GM23338 (cell line): ENCODE measurements around the gene PHACTR2. TPM values are rescaled to one million over a fixed set of nuclear protein-coding genes. Genes with fewer than 3 reads are reported as not detected.

Experiments used
- ATAC-seq: fragments of 200-7000 bp; cut with Tn5 transposase; 3 replicates; pipeline ENCODE4 v1.9.1; 2020
- DNase-seq: peaks from one replicate; pipeline ENCODE4 v3.0.0-alpha.2; 2015; ENCODE audit warnings: low spot score
- H2AFZ ChIP-seq: fragments of 200-600 bp; sonication (generic); 2 replicates; pipeline ENCODE4 v1.8.0; 2016; ENCODE audit warnings: antibody characterized with exemption, mild to moderate bottlenecking, moderate library complexity
- H3F3A ChIP-seq: fragments of 200-600 bp; sonication (generic); replicated peaks from 2 replicates; pipeline ENCODE4 v1.8.0; 2017; ENCODE audit warnings: antibody characterized with exemption, mixed run types, low read depth
- H3K27ac ChIP-seq: fragments of 200-600 bp; sonication (generic); 2 replicates; pipeline ENCODE4 v1.6.1; 2016; ENCODE audit warnings: low read depth
- H3K27me3 ChIP-seq: fragments of 200-600 bp; sonication (generic); 2 replicates; pipeline ENCODE4 v1.8.0; 2016; ENCODE audit warnings: mild to moderate bottlenecking, mixed run types, moderate library complexity; ENCODE audit not compliant: insufficient read depth
- H3K36me3 ChIP-seq: fragments of 200-600 bp; sonication (generic); 2 replicates; pipeline ENCODE4 v1.8.0; 2016; ENCODE audit warnings: mild to moderate bottlenecking; ENCODE audit not compliant: insufficient read depth
- H3K4me1 ChIP-seq: fragments of 200-600 bp; sonication (generic); 2 replicates; pipeline ENCODE4 v1.8.0; 2016; ENCODE audit warnings: mild to moderate bottlenecking, moderate library complexity; ENCODE audit not compliant: insufficient read depth
- H3K4me2 ChIP-seq: fragments of 200-600 bp; sonication (generic); 2 replicates; pipeline ENCODE4 v1.7.1; 2017; ENCODE audit warnings: mixed run types
- H3K4me3 ChIP-seq: fragments of 200-600 bp; sonication (generic); 2 replicates; pipeline ENCODE4 v1.6.1; 2016; ENCODE audit warnings: mixed run types
- H3K79me2 ChIP-seq: fragments of 200-600 bp; sonication (generic); replicated peaks from 2 replicates; pipeline ENCODE4 v1.8.0; 2017; ENCODE audit warnings: mild to moderate bottlenecking; ENCODE audit not compliant: insufficient read depth
- H3K9me2 ChIP-seq: fragments of 200-600 bp; sonication (generic); 2 replicates; pipeline ENCODE4 v1.8.0; 2017; ENCODE audit not compliant: insufficient read depth
- H4K20me1 ChIP-seq: fragments of 200-600 bp; sonication (generic); replicated peaks from 2 replicates; pipeline ENCODE4 v1.8.0; 2017; ENCODE audit warnings: mild to moderate bottlenecking; ENCODE audit not compliant: insufficient read depth
- H3K27ac Mint-ChIP-seq: 2 replicates; pipeline ENCODE4 v1.8.0; 2020; ENCODE audit warnings: inconsistent platforms, mild to moderate bottlenecking, moderate library complexity, mixed read lengths
- H3K27me3 Mint-ChIP-seq: 3 replicates; pipeline ENCODE4 v1.8.0; 2022; ENCODE audit warnings: low read depth, mild to moderate bottlenecking, moderate library complexity, mixed read lengths, inconsistent platforms; ENCODE audit not compliant: insufficient read depth, poor library complexity
- H3K36me3 Mint-ChIP-seq: 3 replicates; pipeline ENCODE4 v1.8.0; 2021; ENCODE audit warnings: low read depth, mild to moderate bottlenecking, inconsistent platforms, moderate library complexity, mixed read lengths
- H3K4me1 Mint-ChIP-seq: 3 replicates; pipeline ENCODE4 v1.8.0; 2020; ENCODE audit warnings: mild to moderate bottlenecking, inconsistent platforms, mixed read lengths
- H3K4me3 Mint-ChIP-seq: 3 replicates; pipeline ENCODE4 v1.8.0; 2021; ENCODE audit warnings: moderate library complexity, mild to moderate bottlenecking, inconsistent platforms, mixed read lengths
- H3K9me3 Mint-ChIP-seq: 3 replicates; pipeline ENCODE4 v1.8.0; 2020; ENCODE audit warnings: moderate library complexity, mild to moderate bottlenecking, inconsistent platforms, mixed read lengths
- ETS1 ChIP-seq: IDR thresholded peaks from 2 replicates; pipeline ENCODE4 v1.6.1; 2016; ENCODE audit warnings: antibody characterized with exemption
- EZH2phosphoT487 ChIP-seq: fragments of 200-600 bp; sonication (generic); IDR thresholded peaks from one replicate; pipeline ENCODE4 v1.8.1; 2018; ENCODE audit warnings: antibody characterized with exemption; ENCODE audit not compliant: unreplicated experiment
- JUNB ChIP-seq: IDR thresholded peaks from one replicate; pipeline ENCODE4 v1.6.1; 2016; ENCODE audit warnings: antibody characterized with exemption; ENCODE audit not compliant: unreplicated experiment
- POLR2AphosphoS5 ChIP-seq: IDR thresholded peaks from 2 replicates; pipeline ENCODE4 v1.6.1; 2016; ENCODE audit warnings: antibody characterized with exemption, low read depth
- ZNF114 ChIP-seq: fragments of 250-450 bp; sonication (Bioruptor Pico); IDR thresholded peaks from 2 replicates; pipeline ENCODE4 v1.5.0; 2020; ENCODE audit warnings: mild to moderate bottlenecking, moderate library complexity
- ZNF331 ChIP-seq: fragments of 250-450 bp; sonication (Bioruptor Pico); IDR thresholded peaks from 2 replicates; pipeline ENCODE4 v1.5.0; 2020; ENCODE audit warnings: low read depth, mild to moderate bottlenecking, moderate library complexity
- polyA plus RNA-seq: library from polyadenylated mRNA; unstranded; fragments of >200 nt; fragmentation: Nextera tagmentation; extraction: Ambion mirVana; gene quantifications from 2 replicates; pipeline ENCODE4 v1.2.1, GENCODE V29; 2016
- total RNA-seq: library from RNA; depleted of rRNA; stranded (reverse); fragments of >200 nt; shearing (Covaris generic); gene quantifications from 2 replicates; pipeline ENCODE4 v1.2.3, GENCODE V29; 2014
- TF ChIP-seq, protein P1 (sequence below): fragments of 250-450 bp; sonication (Bioruptor Pico); IDR thresholded peaks from 2 replicates; pipeline ENCODE4 v1.5.0; 2020; ENCODE audit warnings: mild to moderate bottlenecking, moderate library complexity
- TF ChIP-seq, protein P2 (sequence below), 2 experiments: fragments of 200-600 bp in 1 of 2; sonication (generic) in 1 of 2; conservative IDR thresholded peaks; 2 replicates each; pipeline versions ENCODE4 v1.5.1 to v1.6.1; 2016 to 2017; ENCODE audit warnings: antibody characterized with exemption in 2 of 2, low read depth in 2 of 2, mild to moderate bottlenecking in 2 of 2, moderate library complexity in 1 of 2

Gene PHACTR2
- total and polyA plus RNA-seq, 2 experiments from 2014 or later: 67.7 to 105 TPM

GRCh38 chr6:143752459-143752858, 74.7 kb downstream of the PHACTR2 start (continued):
- TF ChIP-seq, protein P1, sequence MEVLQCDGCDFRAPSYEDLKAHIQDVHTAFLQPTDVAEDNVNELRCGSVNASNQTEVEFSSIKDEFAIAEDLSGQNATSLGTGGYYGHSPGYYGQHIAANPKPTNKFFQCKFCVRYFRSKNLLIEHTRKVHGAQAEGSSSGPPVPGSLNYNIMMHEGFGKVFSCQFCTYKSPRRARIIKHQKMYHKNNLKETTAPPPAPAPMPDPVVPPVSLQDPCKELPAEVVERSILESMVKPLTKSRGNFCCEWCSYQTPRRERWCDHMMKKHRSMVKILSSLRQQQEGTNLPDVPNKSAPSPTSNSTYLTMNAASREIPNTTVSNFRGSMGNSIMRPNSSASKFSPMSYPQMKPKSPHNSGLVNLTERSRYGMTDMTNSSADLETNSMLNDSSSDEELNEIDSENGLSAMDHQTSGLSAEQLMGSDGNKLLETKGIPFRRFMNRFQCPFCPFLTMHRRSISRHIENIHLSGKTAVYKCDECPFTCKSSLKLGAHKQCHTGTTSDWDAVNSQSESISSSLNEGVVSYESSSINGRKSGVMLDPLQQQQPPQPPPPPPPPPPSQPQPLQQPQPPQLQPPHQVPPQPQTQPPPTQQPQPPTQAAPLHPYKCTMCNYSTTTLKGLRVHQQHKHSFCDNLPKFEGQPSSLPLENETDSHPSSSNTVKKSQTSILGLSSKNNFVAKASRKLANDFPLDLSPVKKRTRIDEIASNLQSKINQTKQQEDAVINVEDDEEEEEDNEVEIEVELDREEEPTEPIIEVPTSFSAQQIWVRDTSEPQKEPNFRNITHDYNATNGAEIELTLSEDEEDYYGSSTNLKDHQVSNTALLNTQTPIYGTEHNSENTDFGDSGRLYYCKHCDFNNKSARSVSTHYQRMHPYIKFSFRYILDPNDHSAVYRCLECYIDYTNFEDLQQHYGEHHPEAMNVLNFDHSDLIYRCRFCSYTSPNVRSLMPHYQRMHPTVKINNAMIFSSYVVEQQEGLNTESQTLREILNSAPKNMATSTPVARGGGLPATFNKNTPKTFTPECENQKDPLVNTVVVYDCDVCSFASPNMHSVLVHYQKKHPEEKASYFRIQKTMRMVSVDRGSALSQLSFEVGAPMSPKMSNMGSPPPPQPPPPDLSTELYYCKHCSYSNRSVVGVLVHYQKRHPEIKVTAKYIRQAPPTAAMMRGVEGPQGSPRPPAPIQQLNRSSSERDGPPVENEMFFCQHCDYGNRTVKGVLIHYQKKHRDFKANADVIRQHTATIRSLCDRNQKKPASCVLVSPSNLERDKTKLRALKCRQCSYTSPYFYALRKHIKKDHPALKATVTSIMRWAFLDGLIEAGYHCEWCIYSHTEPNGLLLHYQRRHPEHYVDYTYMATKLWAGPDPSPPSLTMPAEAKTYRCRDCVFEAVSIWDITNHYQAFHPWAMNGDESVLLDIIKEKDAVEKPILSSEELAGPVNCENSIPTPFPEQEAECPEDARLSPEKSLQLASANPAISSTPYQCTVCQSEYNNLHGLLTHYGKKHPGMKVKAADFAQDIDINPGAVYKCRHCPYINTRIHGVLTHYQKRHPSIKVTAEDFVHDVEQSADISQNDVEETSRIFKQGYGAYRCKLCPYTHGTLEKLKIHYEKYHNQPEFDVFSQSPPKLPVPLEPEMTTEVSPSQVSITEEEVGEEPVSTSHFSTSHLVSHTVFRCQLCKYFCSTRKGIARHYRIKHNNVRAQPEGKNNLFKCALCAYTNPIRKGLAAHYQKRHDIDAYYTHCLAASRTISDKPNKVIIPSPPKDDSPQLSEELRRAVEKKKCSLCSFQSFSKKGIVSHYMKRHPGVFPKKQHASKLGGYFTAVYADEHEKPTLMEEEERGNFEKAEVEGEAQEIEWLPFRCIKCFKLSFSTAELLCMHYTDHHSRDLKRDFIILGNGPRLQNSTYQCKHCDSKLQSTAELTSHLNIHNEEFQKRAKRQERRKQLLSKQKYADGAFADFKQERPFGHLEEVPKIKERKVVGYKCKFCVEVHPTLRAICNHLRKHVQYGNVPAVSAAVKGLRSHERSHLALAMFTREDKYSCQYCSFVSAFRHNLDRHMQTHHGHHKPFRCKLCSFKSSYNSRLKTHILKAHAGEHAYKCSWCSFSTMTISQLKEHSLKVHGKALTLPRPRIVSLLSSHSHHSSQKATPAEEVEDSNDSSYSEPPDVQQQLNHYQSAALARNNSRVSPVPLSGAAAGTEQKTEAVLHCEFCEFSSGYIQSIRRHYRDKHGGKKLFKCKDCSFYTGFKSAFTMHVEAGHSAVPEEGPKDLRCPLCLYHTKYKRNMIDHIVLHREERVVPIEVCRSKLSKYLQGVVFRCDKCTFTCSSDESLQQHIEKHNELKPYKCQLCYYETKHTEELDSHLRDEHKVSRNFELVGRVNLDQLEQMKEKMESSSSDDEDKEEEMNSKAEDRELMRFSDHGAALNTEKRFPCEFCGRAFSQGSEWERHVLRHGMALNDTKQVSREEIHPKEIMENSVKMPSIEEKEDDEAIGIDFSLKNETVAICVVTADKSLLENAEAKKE (CRISPR knock-in tag): no peak
- TF ChIP-seq, protein P2, sequence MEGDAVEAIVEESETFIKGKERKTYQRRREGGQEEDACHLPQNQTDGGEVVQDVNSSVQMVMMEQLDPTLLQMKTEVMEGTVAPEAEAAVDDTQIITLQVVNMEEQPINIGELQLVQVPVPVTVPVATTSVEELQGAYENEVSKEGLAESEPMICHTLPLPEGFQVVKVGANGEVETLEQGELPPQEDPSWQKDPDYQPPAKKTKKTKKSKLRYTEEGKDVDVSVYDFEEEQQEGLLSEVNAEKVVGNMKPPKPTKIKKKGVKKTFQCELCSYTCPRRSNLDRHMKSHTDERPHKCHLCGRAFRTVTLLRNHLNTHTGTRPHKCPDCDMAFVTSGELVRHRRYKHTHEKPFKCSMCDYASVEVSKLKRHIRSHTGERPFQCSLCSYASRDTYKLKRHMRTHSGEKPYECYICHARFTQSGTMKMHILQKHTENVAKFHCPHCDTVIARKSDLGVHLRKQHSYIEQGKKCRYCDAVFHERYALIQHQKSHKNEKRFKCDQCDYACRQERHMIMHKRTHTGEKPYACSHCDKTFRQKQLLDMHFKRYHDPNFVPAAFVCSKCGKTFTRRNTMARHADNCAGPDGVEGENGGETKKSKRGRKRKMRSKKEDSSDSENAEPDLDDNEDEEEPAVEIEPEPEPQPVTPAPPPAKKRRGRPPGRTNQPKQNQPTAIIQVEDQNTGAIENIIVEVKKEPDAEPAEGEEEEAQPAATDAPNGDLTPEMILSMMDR (conservative IDR thresholded peaks at IDR 0.05; ENCODE audit: low read depth in 2 of 2): no peak
- TF ChIP-seq ETS1 (no peak), JUNB (no peak), ZNF331 (CRISPR knock-in tag) (no peak), EZH2phosphoT487 (no peak)

DNA sequence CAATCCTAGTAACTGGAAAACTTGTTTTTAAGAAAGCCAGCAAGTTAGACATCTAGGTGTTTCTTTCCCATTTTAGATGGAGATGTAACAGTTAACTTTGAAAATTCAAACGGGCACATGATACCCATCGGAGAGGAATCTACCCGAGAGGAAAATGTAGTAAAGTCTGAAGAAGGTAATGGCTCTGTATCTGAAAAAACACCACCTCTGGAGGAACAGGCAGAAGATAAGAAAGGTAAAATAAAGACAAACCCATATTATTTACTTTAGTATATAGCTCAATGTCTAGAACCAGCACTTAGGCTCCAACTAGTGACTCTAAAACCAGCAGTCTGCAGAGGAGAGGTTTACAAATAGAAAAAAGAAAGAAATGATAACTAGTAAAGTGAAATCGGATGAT, 75.9 kb downstream of the PHACTR2 start:
- no peak overlapping the region for H3K4me2 ChIP-seq
- H3K4me3 ChIP-seq: no peak overlapping the region
- peaks cover 40% of the 10 kb centered on the region for H3K4me1 ChIP-seq
- peaks cover 36% of the 10 kb centered on the region for H3K4me1 Mint-ChIP-seq
- H2AFZ ChIP-seq: no peak overlapping the region
- peaks cover 13% of the 10 kb centered on the region for H3K36me3 Mint-ChIP-seq
- H3K27me3 ChIP-seq: no peaks in the 10 kb centered on the region
- H3K9me3 Mint-ChIP-seq: no peaks in the 10 kb centered on the region; the same call in 2 of the 3 replicates
- H4K20me1 ChIP-seq: no peaks in the 10 kb centered on the region
- no peaks in the 10 kb centered on the region for H3F3A ChIP-seq
- no peak overlapping the region for H3K4me3 Mint-ChIP-seq
- H3K27me3 Mint-ChIP-seq: peaks cover 2% of the 10 kb centered on the region
- no peaks in the 10 kb centered on the region; the same call in 1 of the 2 replicates for H3K79me2 ChIP-seq
- ATAC-seq: no peak
- no peaks in the 10 kb centered on the region for H3K36me3 ChIP-seq
- H3K27ac ChIP-seq: no peak overlapping the region; the same call in 1 of the 2 replicates
- H3K9me2 ChIP-seq: no peaks in the 10 kb centered on the region
- H3K27ac Mint-ChIP-seq: peak overlapping the region; percentile 29
- no peak for DNase-seq
- no peak for TF ChIP-seq POLR2AphosphoS5
- TF ChIP-seq, protein P2 (conservative IDR thresholded peaks at IDR 0.05; ENCODE audit: low read depth in 2 of 2): no peak
- TF ChIP-seq ZNF114 (CRISPR knock-in tag): no peak
